ENCODE data around the gene ABCC9.
"Not testable (repeated sequence)": the region's sequence is repeated elsewhere in the genome, so short reads cannot be mapped to it uniquely, and the experiment has no call there.

Gene ABCC9

GRCh38 chr12:21938879-21939278, 2.3 kb downstream of the ABCC9 start:
- FAIRE-seq (no peak), DNase-seq (ENCODE audit: extremely low spot score, insufficient read length, low read depth) (no peak)

- DNase-seq (ENCODE audit: extremely low spot score, insufficient read length, low read depth) (no peak), FAIRE-seq (no peak)
These were observed 7.1 kb downstream of the ABCC9 start for GRCh38 chr12:21934173-21934572.

- DNase-seq (ENCODE audit: extremely low spot score, insufficient read length, low read depth) (no peak), FAIRE-seq (no peak)
These were observed 7.6 kb downstream of the ABCC9 start for GRCh38 chr12:21933656-21934055.

GRCh38 chr12:21929972-21930371, 11.3 kb downstream of the ABCC9 start:
- DNase-seq (ENCODE audit: extremely low spot score, insufficient read length, low read depth); FAIRE-seq: not testable (repeated sequence)

GRCh38 chr12:21925296-21925913, 15.8 kb downstream of the ABCC9 start:
- FAIRE-seq, result no peak

GRCh38 chr12:21921436-21921835, 19.8 kb downstream of the ABCC9 start:
- DNase-seq (ENCODE audit: extremely low spot score, insufficient read length, low read depth) (no peak), FAIRE-seq (no peak)

More at GRCh38 chr12:21925296-21925913, 15.8 kb downstream of the ABCC9 start:
- no peak for DNase-seq (ENCODE audit: extremely low spot score, insufficient read length, low read depth)

- DNase-seq (ENCODE audit: extremely low spot score, insufficient read length, low read depth) (no peak), FAIRE-seq (no peak)
These were observed 22.8 kb downstream of the ABCC9 start for GRCh38 chr12:21918456-21918855.

GRCh38 chr12:21913823-21914222, 27.4 kb downstream of the ABCC9 start:
- DNase-seq (ENCODE audit: extremely low spot score, insufficient read length, low read depth) (no peak), FAIRE-seq (no peak)

GRCh38 chr12:21912318-21912717, 28.9 kb downstream of the ABCC9 start:
- FAIRE-seq (no peak), DNase-seq (ENCODE audit: extremely low spot score, insufficient read length, low read depth) (no peak)

- no peak for FAIRE-seq
- no peak for DNase-seq (ENCODE audit: extremely low spot score, insufficient read length, low read depth)
These were observed 29.4 kb downstream of the ABCC9 start for GRCh38 chr12:21911832-21912231.

GRCh38 chr12:21910657-21911056, 30.6 kb downstream of the ABCC9 start:
- DNase-seq (ENCODE audit: extremely low spot score, insufficient read length, low read depth), result no peak
- FAIRE-seq, result no peak

GRCh38 chr12:21907948-21908837, 33.0 kb downstream of the ABCC9 start:
- no peak for FAIRE-seq
- DNase-seq (ENCODE audit: extremely low spot score, insufficient read length, low read depth), result no peak

- FAIRE-seq (no peak), DNase-seq (ENCODE audit: extremely low spot score, insufficient read length, low read depth) (no peak)
These were observed 34.2 kb downstream of the ABCC9 start for GRCh38 chr12:21906919-21907493.

- not testable (repeated sequence) for DNase-seq (ENCODE audit: extremely low spot score, insufficient read length, low read depth); FAIRE-seq
These were observed 41.7 kb downstream of the ABCC9 start for GRCh38 chr12:21899532-21899931.

- no peak for FAIRE-seq
These were observed 45.6 kb downstream of the ABCC9 start for GRCh38 chr12:21895651-21896050.

GRCh38 chr12:21894792-21895595, 46.2 kb downstream of the ABCC9 start:
- DNase-seq (ENCODE audit: extremely low spot score, insufficient read length, low read depth), result no peak
- no peak for FAIRE-seq

More at GRCh38 chr12:21895651-21896050, 45.6 kb downstream of the ABCC9 start:
- DNase-seq (ENCODE audit: extremely low spot score, insufficient read length, low read depth), result no peak

- DNase-seq (ENCODE audit: extremely low spot score, insufficient read length, low read depth) (no peak), FAIRE-seq (no peak)
These were observed 47.3 kb downstream of the ABCC9 start for GRCh38 chr12:21893924-21894323.

- DNase-seq (ENCODE audit: extremely low spot score, insufficient read length, low read depth), result no peak
- FAIRE-seq, result no peak
These were observed 48.9 kb downstream of the ABCC9 start for GRCh38 chr12:21892341-21892740.

GRCh38 chr12:21891751-21892217, 49.4 kb downstream of the ABCC9 start:
- no peak for FAIRE-seq
- no peak for DNase-seq (ENCODE audit: extremely low spot score, insufficient read length, low read depth)

GRCh38 chr12:21888276-21888863, 52.9 kb downstream of the ABCC9 start:
- FAIRE-seq (no peak), DNase-seq (ENCODE audit: extremely low spot score, insufficient read length, low read depth) (no peak)
